Stimulated activated CD4-positive, alpha-beta T cell treated with anti-CD3 and anti-CD28 coated beads, Interleukin-4, amount 100 ng/mL, for 4 hours (primary cell): ENCODE data around the gene ESAM.

Experiments
- DNase-seq, 2 experiments: peaks; one replicate each; pipeline ENCODE4 v3.0.0-alpha.2; 2020

ESAM gene

GRCh38 chr11:124727474-124727873, 34.6 kb downstream of the ESAM start:
- no peak for DNase-seq

DNA sequence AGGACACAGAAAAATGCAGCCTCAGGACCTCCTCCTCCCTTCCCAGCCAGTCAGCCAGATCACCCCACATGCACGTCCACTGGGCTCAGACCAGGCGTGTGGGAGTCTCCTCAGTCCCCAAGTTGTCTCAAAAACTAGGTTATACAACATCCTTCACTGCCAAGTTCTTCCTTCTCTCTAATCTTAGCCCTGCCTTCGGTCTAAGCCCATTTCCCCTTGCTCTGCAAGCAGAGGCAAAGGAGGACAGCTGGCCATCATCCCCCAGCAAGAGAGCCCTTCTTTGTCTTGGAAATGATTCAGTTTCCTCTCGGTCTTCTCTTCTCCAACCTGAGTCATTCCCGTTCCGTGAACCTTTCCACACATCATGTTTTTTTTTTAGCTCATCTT, 36.4 kb downstream of the ESAM start:
- no peak for DNase-seq

GRCh38 chr11:124724979-124725718, 36.9 kb downstream of the ESAM start:
- no peak for DNase-seq

DNA sequence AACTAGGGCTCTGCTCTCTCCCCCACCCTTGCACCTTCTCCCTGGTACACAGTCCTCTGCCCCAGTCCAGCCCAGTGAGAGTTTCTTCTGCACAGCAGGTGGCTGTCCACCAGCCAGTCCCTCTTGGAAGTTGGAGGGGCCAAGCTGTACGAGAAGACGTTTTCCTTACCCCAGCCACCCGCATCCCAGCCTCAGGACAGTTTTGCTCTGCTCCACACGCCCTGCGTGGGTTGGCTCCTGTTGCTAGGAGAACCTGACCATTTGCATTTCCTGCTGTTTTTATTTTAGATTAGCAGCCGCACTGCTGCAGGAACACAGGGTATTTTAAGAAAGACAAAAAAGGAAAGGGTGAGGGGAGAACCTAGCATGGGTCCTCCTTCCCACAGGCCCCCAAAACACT, 39.9 kb downstream of the ESAM start:
- no peak for DNase-seq

GRCh38 chr11:124719534-124719933, 42.6 kb downstream of the ESAM start:
- DNase-seq, result no peak

GRCh38 chr11:124718801-124719200, 43.3 kb downstream of the ESAM start:
- DNase-seq, result no peak

- peak in 1 of 2 experiments; percentile 9 for DNase-seq
These were observed 44.1 kb downstream of the ESAM start for GRCh38 chr11:124717786-124718651.

DNA sequence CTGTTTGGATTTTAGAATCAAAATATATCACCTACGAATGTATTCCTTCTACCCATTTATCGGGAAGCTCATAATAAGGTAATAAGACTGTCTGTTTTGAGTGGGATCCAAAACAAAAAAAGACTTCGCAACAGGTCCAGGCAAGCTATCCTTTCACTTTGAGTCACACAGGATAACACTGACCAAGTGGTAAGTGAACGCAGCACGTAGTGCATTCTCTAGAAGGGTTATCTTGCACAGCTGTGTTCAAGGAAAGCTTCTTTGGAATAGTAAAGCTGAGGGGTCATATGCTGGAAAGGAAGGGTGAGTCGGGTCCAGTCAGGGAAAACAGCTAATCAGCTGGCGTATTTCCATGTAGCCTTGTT, 44.7 kb downstream of the ESAM start:
- no peak for DNase-seq

DNA sequence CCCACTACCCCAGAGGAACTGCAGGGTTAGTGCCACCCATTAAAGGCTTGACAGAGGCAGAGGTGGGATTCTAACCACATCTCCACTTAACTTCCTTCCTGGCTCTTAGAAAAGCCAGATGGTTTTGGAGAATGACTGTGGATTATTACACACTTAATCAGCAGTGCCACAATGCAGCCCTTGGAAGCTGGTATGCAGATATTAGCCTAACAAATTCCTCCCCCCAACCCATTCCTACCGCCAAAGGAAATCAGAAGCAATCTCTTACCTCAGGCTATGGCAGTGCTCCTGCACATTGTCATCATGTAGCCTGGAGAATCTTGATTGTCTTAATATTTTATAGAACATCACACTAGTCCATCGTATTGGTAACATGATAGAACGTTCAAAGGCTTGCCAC, 45.5 kb downstream of the ESAM start:
- no peak for DNase-seq

- no peak for DNase-seq
These were observed 49.7 kb downstream of the ESAM start for GRCh38 chr11:124712392-124712791.

- DNase-seq, result no peak
These were observed 54.3 kb downstream of the ESAM start for GRCh38 chr11:124707829-124708228.
